ENCODE data around the gene PLA2G4A. TPM values are rescaled to one million over a fixed set of nuclear protein-coding genes. Genes with fewer than 3 reads are reported as not detected.

PLA2G4A gene
- total RNA-seq, 3 donors from 2014 or later: 5.3 to 26.8 (median 6.9) TPM

GRCh38 chr1:186897008-186897407 lies 68.3 kb downstream of the PLA2G4A start:
- DNase-seq (no peak), ATAC-seq (no peak)
- Histone ChIP-seq H3K9me3 (no peaks in the 10 kb centered on the region), H3K36me3 (ENCODE audit: low read depth) (no peaks in the 10 kb centered on the region), H3K4me1 (ENCODE audit: low read depth) (no peaks in the 10 kb centered on the region), H3K4me3 (no peak overlapping the region)
- intact Hi-C loops (cut with DNase I, micrococcal nuclease): no loop called here
- TF ChIP-seq, protein P1, sequence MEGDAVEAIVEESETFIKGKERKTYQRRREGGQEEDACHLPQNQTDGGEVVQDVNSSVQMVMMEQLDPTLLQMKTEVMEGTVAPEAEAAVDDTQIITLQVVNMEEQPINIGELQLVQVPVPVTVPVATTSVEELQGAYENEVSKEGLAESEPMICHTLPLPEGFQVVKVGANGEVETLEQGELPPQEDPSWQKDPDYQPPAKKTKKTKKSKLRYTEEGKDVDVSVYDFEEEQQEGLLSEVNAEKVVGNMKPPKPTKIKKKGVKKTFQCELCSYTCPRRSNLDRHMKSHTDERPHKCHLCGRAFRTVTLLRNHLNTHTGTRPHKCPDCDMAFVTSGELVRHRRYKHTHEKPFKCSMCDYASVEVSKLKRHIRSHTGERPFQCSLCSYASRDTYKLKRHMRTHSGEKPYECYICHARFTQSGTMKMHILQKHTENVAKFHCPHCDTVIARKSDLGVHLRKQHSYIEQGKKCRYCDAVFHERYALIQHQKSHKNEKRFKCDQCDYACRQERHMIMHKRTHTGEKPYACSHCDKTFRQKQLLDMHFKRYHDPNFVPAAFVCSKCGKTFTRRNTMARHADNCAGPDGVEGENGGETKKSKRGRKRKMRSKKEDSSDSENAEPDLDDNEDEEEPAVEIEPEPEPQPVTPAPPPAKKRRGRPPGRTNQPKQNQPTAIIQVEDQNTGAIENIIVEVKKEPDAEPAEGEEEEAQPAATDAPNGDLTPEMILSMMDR (IDR thresholded peaks at IDR 0.05): no peak

- no peaks in the 10 kb centered on the region for H3K9me3 ChIP-seq
- no peaks in the 10 kb centered on the region for H3K36me3 ChIP-seq (ENCODE audit: low read depth)
- intact Hi-C loops (cut with DNase I, micrococcal nuclease): no loop called here
- ATAC-seq (no peak), DNase-seq (no peak)
- H3K4me1 ChIP-seq (ENCODE audit: low read depth): no peaks in the 10 kb centered on the region
- H3K4me3 ChIP-seq: no peak overlapping the region
- TF ChIP-seq, protein P1 (IDR thresholded peaks at IDR 0.05): no peak
These were observed 70.8 kb downstream of the PLA2G4A start for GRCh38 chr1:186899577-186899976.

- no peak for ATAC-seq
- no peak for DNase-seq
These were observed 71.2 kb downstream of the PLA2G4A start for GRCh38 chr1:186899977-186900376.

DNA sequence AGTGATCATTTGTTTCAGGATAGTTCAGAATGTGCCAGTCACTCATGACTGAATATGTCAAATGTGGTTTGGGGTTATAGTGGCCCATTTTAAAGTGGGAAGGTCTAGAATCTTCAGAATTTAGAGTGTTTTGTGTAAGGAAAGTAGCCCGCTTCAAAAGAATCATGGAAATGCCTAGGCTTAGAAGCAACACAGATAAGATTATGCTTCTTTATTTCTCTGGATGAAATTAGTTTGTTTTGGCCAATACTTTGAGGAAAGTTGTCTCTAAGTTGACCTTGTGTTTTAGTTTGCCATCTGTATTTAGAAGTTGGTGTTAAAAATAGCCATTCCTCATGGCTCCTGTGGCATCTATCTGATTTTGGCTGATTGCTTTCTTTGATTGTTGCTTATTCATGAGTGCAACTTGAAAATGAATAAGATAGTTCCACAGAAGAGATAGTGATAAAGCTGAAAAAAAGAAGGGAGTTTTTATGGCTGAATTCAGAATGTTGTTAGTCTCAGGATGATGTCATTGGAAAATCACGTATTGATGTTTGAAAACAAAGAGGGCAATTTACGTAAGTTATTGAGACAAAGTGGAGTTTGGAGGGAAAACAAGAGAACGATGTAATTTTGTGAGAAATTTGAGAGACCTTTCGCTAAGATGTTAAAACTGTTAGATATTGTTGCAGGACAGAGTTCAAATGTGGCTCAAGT lies 71.9 kb downstream of the PLA2G4A start:
- Histone ChIP-seq H3K4me3 (no peak overlapping the region), H3K9me3 (no peaks in the 10 kb centered on the region), H3K36me3 (ENCODE audit: low read depth) (no peaks in the 10 kb centered on the region), H3K4me1 (ENCODE audit: low read depth) (no peaks in the 10 kb centered on the region)
- intact Hi-C loops (cut with DNase I, micrococcal nuclease): no loop called here
- no peak for DNase-seq
- TF ChIP-seq, protein P1 (IDR thresholded peaks at IDR 0.05): no peak
- ATAC-seq: no peak

More at GRCh38 chr1:186899977-186900376, 71.2 kb downstream of the PLA2G4A start:
- Histone ChIP-seq H3K4me1 (ENCODE audit: low read depth) (no peaks in the 10 kb centered on the region), H3K9me3 (no peaks in the 10 kb centered on the region), H3K36me3 (ENCODE audit: low read depth) (no peaks in the 10 kb centered on the region), H3K4me3 (no peak overlapping the region)
- intact Hi-C loops (cut with DNase I, micrococcal nuclease): no loop called here
- TF ChIP-seq, protein P1 (IDR thresholded peaks at IDR 0.05): no peak

- Histone ChIP-seq H3K9me3 (no peaks in the 10 kb centered on the region), H3K36me3 (ENCODE audit: low read depth) (no peaks in the 10 kb centered on the region), H3K4me3 (no peak overlapping the region), H3K4me1 (ENCODE audit: low read depth) (no peaks in the 10 kb centered on the region)
- TF ChIP-seq, protein P1 (IDR thresholded peaks at IDR 0.05): no peak
- intact Hi-C loops (cut with DNase I, micrococcal nuclease): no loop called here
- ATAC-seq (no peak), DNase-seq (no peak)
These were observed 72.9 kb downstream of the PLA2G4A start for GRCh38 chr1:186901631-186902030.

Data from mucosa of descending colon (tissue), 3 donors.